Activated CD8-positive, alpha-beta T cell treated with anti-CD3 and anti-CD28 coated beads for 36 hours (primary cell): ENCODE measurements around the gene MAP4K4. TPM values are rescaled to one million over a fixed set of nuclear protein-coding genes. Genes with fewer than 3 reads are reported as not detected.

Experiments used
- ATAC-seq: fragments of 200-7000 bp; cut with Tn5 transposase; one replicate; pipeline ENCODE4 v1.10.0; 2021; ENCODE audit warnings: mild to moderate bottlenecking, moderate library complexity
- CTCF ChIA-PET: fragments of 350-600 bp; sonication (Branson Sonifier 250); formaldehyde crosslinking; loops from one replicate; lab custom pipeline; 2021; ENCODE audit warnings: antibody characterized with exemption; lab: Charles Lee
- POLR2A ChIA-PET: fragments of 350-600 bp; sonication (Branson Sonifier 250); formaldehyde crosslinking; loops from one replicate; lab custom pipeline; 2021; ENCODE audit warnings: antibody characterized with exemption; lab: Charles Lee
- DNase-seq: peaks from one replicate; pipeline ENCODE4 v3.0.0-alpha.2; 2020
- H3K27ac Mint-ChIP-seq: one replicate; pipeline ENCODE4 v1.8.0; 2021; ENCODE audit warnings: mild to moderate bottlenecking, mixed read lengths
- H3K27me3 Mint-ChIP-seq: one replicate; pipeline ENCODE4 v1.8.0; 2021; ENCODE audit warnings: mixed read lengths
- H3K36me3 Mint-ChIP-seq: one replicate; pipeline ENCODE4 v1.8.0; 2021; ENCODE audit warnings: low read depth, mixed read lengths
- H3K4me1 Mint-ChIP-seq: one replicate; pipeline ENCODE4 v1.8.0; 2021; ENCODE audit warnings: low read depth, mixed read lengths
- H3K4me3 Mint-ChIP-seq: one replicate; pipeline ENCODE4 v1.8.0; 2021; ENCODE audit warnings: mild to moderate bottlenecking, moderate library complexity, mixed read lengths
- H3K9me3 Mint-ChIP-seq: one replicate; pipeline ENCODE4 v1.8.0; 2021; ENCODE audit warnings: mixed read lengths
- CTCF ChIP-seq: fragments of 200-600 bp; IDR thresholded peaks from one replicate; pipeline ENCODE4 v1.8.0; 2022; ENCODE audit warnings: antibody characterized with exemption, mild to moderate bottlenecking
- intact Hi-C: fragments of 100-400 bp; cut with micrococcal nuclease; formaldehyde crosslinking; loops from one replicate; pipeline ENCODE4 v1.10.0; 2022
- total RNA-seq, 2 experiments: library from RNA; stranded (reverse); gene quantifications; one replicate each; pipeline ENCODE4 v1.2.3, GENCODE V29; 2021

Gene MAP4K4
- total RNA-seq, 2 experiments from 2014 or later, result 26.3 to 27.3 TPM

DNA sequence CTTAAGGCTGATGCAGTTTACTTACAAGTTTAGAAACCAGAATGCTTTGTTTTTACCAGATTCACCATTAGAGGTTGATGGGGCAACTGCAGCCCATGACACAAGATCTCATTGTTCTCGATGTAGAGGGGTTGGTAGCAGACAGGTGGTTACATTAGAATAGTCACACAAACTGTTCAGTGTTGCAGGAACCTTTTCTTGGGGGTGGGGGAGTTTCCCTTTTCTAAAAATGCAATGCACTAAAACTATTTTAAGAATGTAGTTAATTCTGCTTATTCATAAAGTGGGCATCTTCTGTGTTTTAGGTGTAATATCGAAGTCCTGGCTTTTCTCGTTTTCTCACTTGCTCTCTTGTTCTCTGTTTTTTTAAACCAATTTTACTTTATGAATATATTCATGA, 194.9 kb downstream of the MAP4K4 start:
- peaks cover 22% of the 10 kb centered on the region for H3K36me3 Mint-ChIP-seq
- no peak for DNase-seq
- no peak overlapping the region for H3K27ac Mint-ChIP-seq
- peaks cover 10% of the 10 kb centered on the region for H3K4me1 Mint-ChIP-seq
- TF ChIP-seq CTCF, result no peak
- no peaks in the 10 kb centered on the region for H3K27me3 Mint-ChIP-seq
- intact Hi-C loops, result loop anchor here (10.0 kb wide), 1 partner anchor 352 kb away; no protein-coding TSS in a partner anchor
- no peak for ATAC-seq
- no peak overlapping the region for H3K4me3 Mint-ChIP-seq
- CTCF ChIA-PET, result interaction anchor here (1.5 kb wide), 1 partner anchor 8 kb away, joined by 13 read pairs; no protein-coding TSS in a partner anchor
- H3K9me3 Mint-ChIP-seq, result no peaks in the 10 kb centered on the region
- POLR2A ChIA-PET, result no interaction called here

GRCh38 chr2:101893681-101894381, 196.3 kb downstream of the MAP4K4 start:
- no peak overlapping the region for H3K27ac Mint-ChIP-seq
- intact Hi-C loops, result loop anchor here (10.0 kb wide), 1 partner anchor 351 kb away; no protein-coding TSS in a partner anchor
- no peak for TF ChIP-seq CTCF
- no peaks in the 10 kb centered on the region for H3K27me3 Mint-ChIP-seq
- no peak overlapping the region for H3K4me3 Mint-ChIP-seq
- H3K4me1 Mint-ChIP-seq, result peaks cover 10% of the 10 kb centered on the region
- ATAC-seq (no peak), DNase-seq (no peak)
- ChIA-PET POLR2A (interaction anchor here (0.6 kb wide), 1 partner anchor 8 kb away, joined by 4 read pairs; no protein-coding TSS in a partner anchor), CTCF (interaction anchor here (0.7 to 1.5 kb wide), 3 partner anchors 8 to 323 kb away, joined by 3 to 13 read pairs (median 3); no protein-coding TSS in a partner anchor)
- peaks cover 18% of the 10 kb centered on the region for H3K36me3 Mint-ChIP-seq
- no peaks in the 10 kb centered on the region for H3K9me3 Mint-ChIP-seq

DNA sequence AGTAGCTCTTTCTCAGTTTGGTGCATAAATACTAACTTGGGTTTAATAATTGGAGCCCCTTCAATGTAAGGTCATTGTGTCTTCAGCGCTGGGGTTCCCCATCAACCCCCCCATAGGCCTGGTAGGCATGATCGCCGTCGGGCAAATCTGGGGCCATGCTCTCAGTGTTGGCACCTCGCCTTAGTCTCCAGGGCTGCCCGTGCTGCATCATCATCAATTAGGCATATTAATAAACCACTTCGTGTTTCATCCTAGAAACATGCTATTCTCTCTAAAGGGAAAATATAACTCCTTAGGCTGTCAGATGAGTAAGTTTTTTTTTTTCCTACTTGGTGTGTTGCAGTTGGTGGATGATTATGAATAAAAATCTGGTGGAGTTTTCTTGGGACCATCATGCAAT, 197.5 kb downstream of the MAP4K4 start:
- Mint-ChIP-seq H3K4me3 (no peak overlapping the region), H3K4me1 (peaks cover 14% of the 10 kb centered on the region), H3K36me3 (peaks cover 15% of the 10 kb centered on the region), H3K27me3 (no peaks in the 10 kb centered on the region), H3K27ac (no peak overlapping the region), H3K9me3 (peaks cover 2% of the 10 kb centered on the region)
- intact Hi-C loops, result loop anchor here (10.0 kb wide), 1 partner anchor 350 kb away; no protein-coding TSS in a partner anchor
- ChIA-PET POLR2A (interaction anchor here (0.5 kb wide), 1 partner anchor 1019 kb away, joined by 4 read pairs; no protein-coding TSS in a partner anchor), CTCF (interaction anchor here (1.2 to 1.6 kb wide), 2 partner anchors 12 to 345 kb away, joined by 4 to 6 read pairs; no protein-coding TSS in a partner anchor)
- DNase-seq (no peak), ATAC-seq (no peak)
- TF ChIP-seq CTCF, result no peak

DNA sequence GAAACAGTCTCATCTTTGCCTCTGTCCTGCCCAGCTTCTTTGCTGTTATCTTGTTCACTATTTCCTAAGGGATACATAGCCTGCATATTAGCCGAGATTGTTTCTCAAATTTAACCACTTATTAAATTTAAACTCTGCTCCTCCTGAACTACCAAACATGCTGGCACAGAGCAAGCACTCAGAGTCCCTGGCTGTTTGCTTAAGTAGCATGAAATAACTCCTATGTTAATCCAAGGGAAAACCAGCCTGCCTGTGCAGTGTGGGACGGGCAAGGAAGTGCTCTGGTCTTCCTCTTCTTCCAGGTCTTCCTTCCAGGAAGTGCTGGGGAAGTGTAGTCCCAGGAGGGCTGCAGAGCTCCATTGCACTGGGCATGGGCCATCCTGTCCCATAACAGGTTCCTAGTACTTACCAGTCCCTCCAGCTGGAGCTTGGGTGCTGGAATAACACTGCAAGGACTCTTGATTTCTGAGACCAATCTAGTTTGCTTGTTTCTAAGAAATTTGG, 198.4 kb downstream of the MAP4K4 start:
- ChIA-PET CTCF (interaction anchor here (1.5 to 5.4 kb wide), 3 partner anchors 12 to 345 kb away, joined by 4 to 31 read pairs (median 4); no protein-coding TSS in a partner anchor), POLR2A (no interaction called here)
- no peak for TF ChIP-seq CTCF
- no peak overlapping the region for H3K4me3 Mint-ChIP-seq
- intact Hi-C loops, result loop anchor here (10.0 kb wide), 1 partner anchor 349 kb away; no protein-coding TSS in a partner anchor
- ATAC-seq, result no peak
- no peak for DNase-seq
- H3K27me3 Mint-ChIP-seq, result no peaks in the 10 kb centered on the region
- H3K9me3 Mint-ChIP-seq, result peaks cover 4% of the 10 kb centered on the region
- no peak overlapping the region for H3K27ac Mint-ChIP-seq
- peaks cover 21% of the 10 kb centered on the region for H3K4me1 Mint-ChIP-seq
- H3K36me3 Mint-ChIP-seq, result peaks cover 15% of the 10 kb centered on the region
